Retinal pigment epithelial cell (primary cell): ENCODE data around the gene MAL.

Experiments used
- DNase-seq: peaks from one replicate; pipeline ENCODE4 v3.0.0-alpha.2; 2010; ENCODE audit warnings: low read depth
- H3K4me3 ChIP-seq: 2 replicates; pipeline ENCODE4 v1.5.1; 2011; ENCODE audit warnings: mild to moderate bottlenecking, low read length, control low read depth, moderate library complexity
- CTCF ChIP-seq: conservative IDR thresholded peaks from 2 replicates; pipeline ENCODE4 v1.5.1; 2011; ENCODE audit warnings: low read depth, low read length, control low read depth, inconsistent platforms

MAL gene

GRCh38 chr2:95055262-95055661 is 29.8 kb downstream of the MAL start:
- no peak for TF ChIP-seq CTCF
- no peak for DNase-seq
- H3K4me3 ChIP-seq, result no peak overlapping the region

- TF ChIP-seq CTCF, result no peak
- no peak overlapping the region for H3K4me3 ChIP-seq
- DNase-seq, result no peak
Measured at GRCh38 chr2:95056044-95056443, 30.5 kb downstream of the MAL start.

- DNase-seq, result peak; percentile 27
- TF ChIP-seq CTCF, result no peak
- H3K4me3 ChIP-seq, result no peak overlapping the region
Measured at GRCh38 chr2:95056461-95057459, 31.3 kb downstream of the MAL start.

- TF ChIP-seq CTCF, result no peak
- DNase-seq, result no peak
Measured at GRCh38 chr2:95057535-95058370, 32.2 kb downstream of the MAL start.

GRCh38 chr2:95058466-95058988 is 33.0 kb downstream of the MAL start:
- TF ChIP-seq CTCF, result no peak
- DNase-seq, result no peak
- no peak overlapping the region for H3K4me3 ChIP-seq

More at GRCh38 chr2:95057535-95058370, 32.2 kb downstream of the MAL start:
- no peak overlapping the region for H3K4me3 ChIP-seq

- DNase-seq, result no peak
- no peak for TF ChIP-seq CTCF
- H3K4me3 ChIP-seq, result no peak overlapping the region
Measured at GRCh38 chr2:95058989-95059641, 33.6 kb downstream of the MAL start.
